HG02938 (cell line): Measurements from ENCODE around the gene TNFRSF11A.

Source experiments
- ATAC-seq: cut with Tn5 transposase; IDR thresholded peaks from one replicate; pipeline ENCODE4 v1.9.1; 2021; ENCODE audit warnings: mild to moderate bottlenecking, moderate library complexity; ENCODE audit not compliant: unreplicated experiment

TNFRSF11A gene

GRCh38 chr18:62324917-62325805 is at the start of gene TNFRSF11A:
Gene TNFRSF11A, plus strand, starts transcription at chr18:62325310. Its CDS starts 43 bp downstream, at chr18:62325353.
- ATAC-seq: peak; percentile 44

- ATAC-seq: no peak
Observed at GRCh38 chr18:62277045-62277444, 48.1 kb upstream of the TNFRSF11A start.

GRCh38 chr18:62279561-62279960 is 45.5 kb upstream of the TNFRSF11A start:
- no peak for ATAC-seq

GRCh38 chr18:62280058-62280457 is 45.1 kb upstream of the TNFRSF11A start:
- no peak for ATAC-seq

GRCh38 chr18:62280786-62281185 is 44.3 kb upstream of the TNFRSF11A start:
- ATAC-seq: no peak

- ATAC-seq: no peak
Observed at GRCh38 chr18:62281684-62282083, 43.4 kb upstream of the TNFRSF11A start.

- no peak for ATAC-seq
Observed at GRCh38 chr18:62282188-62282629, 42.9 kb upstream of the TNFRSF11A start.

- ATAC-seq: no peak
Observed at GRCh38 chr18:62284637-62285036, 40.5 kb upstream of the TNFRSF11A start.

- no peak for ATAC-seq
Observed at GRCh38 chr18:62285281-62285680, 39.8 kb upstream of the TNFRSF11A start.

- peak; percentile 29 for ATAC-seq
Observed at GRCh38 chr18:62287781-62288664, 37.1 kb upstream of the TNFRSF11A start.

- ATAC-seq: peak; percentile 69
Observed at GRCh38 chr18:62288665-62289008, 36.5 kb upstream of the TNFRSF11A start.

GRCh38 chr18:62289047-62289446 is 36.1 kb upstream of the TNFRSF11A start:
- ATAC-seq: peak; percentile 71

- no peak for ATAC-seq
Observed at GRCh38 chr18:62294073-62294472, 31.0 kb upstream of the TNFRSF11A start.

- ATAC-seq: no peak
Observed at GRCh38 chr18:62300359-62300963, 24.6 kb upstream of the TNFRSF11A start.

- no peak for ATAC-seq
Observed at GRCh38 chr18:62301322-62301721, 23.8 kb upstream of the TNFRSF11A start.

- no peak for ATAC-seq
Observed at GRCh38 chr18:62312851-62313250, 12.3 kb upstream of the TNFRSF11A start.

GRCh38 chr18:62318228-62319180 is 6.6 kb upstream of the TNFRSF11A start:
- ATAC-seq: no peak

- ATAC-seq: no peak
Observed at GRCh38 chr18:62321201-62321600, 3.9 kb upstream of the TNFRSF11A start.

- no peak for ATAC-seq
Observed at GRCh38 chr18:62323483-62324180, 1.5 kb upstream of the TNFRSF11A start.
